Common myeloid progenitor, CD34-positive (primary cell): ENCODE data around the gene IGF2BP2.
A peak's percentile ranks its signal among the peaks of the same experiment; 100 is the strongest.
"Not testable (repeated sequence)": the region's sequence is repeated elsewhere in the genome, so short reads cannot be mapped to it uniquely, and the experiment has no call there.

ENCODE experiments used
- CTCF ChIA-PET: fragments of 350-600 bp; sonication (Branson Sonifier 250); formaldehyde crosslinking; loops from one replicate; lab custom pipeline; 2021; ENCODE audit warnings: antibody characterized with exemption; lab: Charles Lee
- POLR2A ChIA-PET: fragments of 350-600 bp; sonication (Branson Sonifier 250); formaldehyde crosslinking; loops from one replicate; lab custom pipeline; 2021; ENCODE audit warnings: antibody characterized with exemption; lab: Charles Lee
- DNase-seq, 3 donors: peaks; one replicate each; pipeline versions ENCODE4 v3.0.0 to v3.0.0-alpha.2; 2013
- H3K27ac ChIP-seq, 2 experiments: 1 replicate in 1 of 2; 2 replicates in 1 of 2; pipeline ENCODE4 v1.7.0; 2013; ENCODE audit warnings: inconsistent platforms in 2 of 2, low read length in 2 of 2, mild to moderate bottlenecking in 2 of 2, low read depth in 1 of 2, moderate library complexity in 1 of 2; ENCODE audit not compliant: severe bottlenecking in 2 of 2, insufficient read depth in 1 of 2, poor library complexity in 1 of 2
- H3K27me3 ChIP-seq, 5 experiments: replicated peaks in 2 of 5; 1 replicate in 3 of 5; 2 replicates in 2 of 5; pipeline versions ENCODE4 v1.6.1 to v1.7.0; 2013; ENCODE audit warnings: low read length in 4 of 5, mild to moderate bottlenecking in 2 of 5, moderate library complexity in 2 of 5, inconsistent platforms in 1 of 5; ENCODE audit not compliant: insufficient read depth in 5 of 5, control insufficient read depth in 4 of 5
- H3K36me3 ChIP-seq, 4 experiments: 1 replicate in 2 of 4; 2 replicates in 2 of 4; pipeline versions ENCODE4 v1.6.1 to v1.7.0; 2013; ENCODE audit warnings: low read length in 3 of 4, control low read depth in 1 of 4, mild to moderate bottlenecking in 1 of 4; ENCODE audit not compliant: control insufficient read depth in 4 of 4, insufficient read depth in 4 of 4
- H3K4me1 ChIP-seq, 4 experiments: 1 replicate in 3 of 4; 2 replicates in 1 of 4; pipeline versions ENCODE4 v1.6.1 to v1.7.1; 2013; ENCODE audit warnings: low read length in 3 of 4, mild to moderate bottlenecking in 3 of 4, control low read depth in 1 of 4, inconsistent platforms in 1 of 4, moderate library complexity in 1 of 4; ENCODE audit not compliant: control insufficient read depth in 4 of 4, insufficient read depth in 4 of 4; ENCODE audit errors: control extremely low read depth in 1 of 4
- H3K4me3 ChIP-seq, 7 experiments: 1 replicate in 4 of 7; 2 replicates in 3 of 7; pipeline versions ENCODE4 v1.5.1 to v1.7.0; 2013; ENCODE audit warnings: mild to moderate bottlenecking in 7 of 7, low read length in 6 of 7, moderate library complexity in 6 of 7, inconsistent platforms in 2 of 7, low read depth in 2 of 7, control low read depth in 1 of 7; ENCODE audit not compliant: insufficient read depth in 4 of 7, control insufficient read depth in 1 of 7; ENCODE audit errors: extremely low read depth in 1 of 7
- H3K9me3 ChIP-seq, 5 experiments: 1 replicate in 4 of 5; 2 replicates in 1 of 5; pipeline versions ENCODE4 v1.6.1 to v1.7.1; 2013; ENCODE audit warnings: low read length in 4 of 5, mild to moderate bottlenecking in 2 of 5, inconsistent platforms in 1 of 5, low read depth in 1 of 5, moderate library complexity in 1 of 5; ENCODE audit not compliant: control insufficient read depth in 4 of 5, insufficient read depth in 2 of 5; ENCODE audit errors: control extremely low read depth in 1 of 5
- WGBS: methylation state at CpG from one replicate; pipeline ENCODE4 v1.1.5; 2013; ENCODE audit not compliant: insufficient coverage; 5-methylcytosine and 5-hydroxymethylcytosine counted together

Gene IGF2BP2

DNA sequence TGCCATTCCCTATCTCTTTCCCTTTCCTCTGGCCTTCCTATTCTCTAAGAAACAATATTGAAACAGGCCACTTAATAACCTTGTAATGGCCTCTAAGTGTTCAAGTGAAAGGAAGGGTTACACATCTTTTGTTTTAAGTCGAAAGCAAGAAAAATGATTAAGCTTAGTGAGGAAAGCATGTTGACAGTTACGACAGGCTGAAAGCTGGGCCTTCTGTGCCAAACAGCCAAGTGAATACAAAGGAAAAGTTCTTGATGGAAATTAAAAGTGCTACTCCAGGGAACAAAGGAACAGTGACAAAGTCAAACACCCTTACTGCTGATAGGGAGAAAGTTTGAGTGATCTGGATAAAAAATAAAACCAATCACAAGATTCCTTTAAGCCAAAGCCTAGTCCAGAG is 184.5 kb downstream of the IGF2BP2 start:
- H3K36me3 ChIP-seq = peaks cover 0 to 18% (median 5%) of the 10 kb centered on the region in 4 experiments

DNA sequence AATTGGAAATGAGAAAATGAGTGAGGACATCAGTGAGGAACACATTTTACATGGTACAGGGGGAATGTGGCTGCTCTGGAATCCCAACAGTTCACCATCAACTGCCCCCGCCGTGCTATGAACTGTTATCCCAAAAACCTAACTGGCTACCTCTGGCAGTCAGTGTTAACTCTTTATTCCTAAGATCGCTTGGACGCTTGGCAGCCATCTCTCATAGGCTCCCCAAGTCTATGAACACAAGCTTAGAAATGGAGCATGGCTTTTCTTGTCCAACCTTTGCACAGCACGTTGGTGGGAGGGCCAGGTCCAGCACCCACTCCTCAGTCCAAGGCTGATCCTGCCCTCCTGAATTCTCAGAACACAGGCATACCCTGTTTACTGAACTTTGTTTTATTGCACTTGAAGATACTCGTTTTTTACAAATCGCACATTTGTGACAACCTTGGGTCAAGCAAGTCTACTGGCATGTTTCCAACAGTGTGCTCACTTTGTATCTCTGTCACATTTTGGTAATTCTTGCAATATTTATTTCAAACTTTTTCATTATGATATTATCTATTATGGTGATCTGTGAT is 185.1 kb downstream of the IGF2BP2 start:
- CTCF ChIA-PET = interaction anchor here (0.8 kb wide), 1 partner anchor 17 kb away, joined by 3 read pairs; no protein-coding TSS in a partner anchor
- POLR2A ChIA-PET = no interaction called here
- no peak for DNase-seq
- H3K27ac ChIP-seq = no peak overlapping the region
- H3K4me3 ChIP-seq = no peak overlapping the region
- H3K27me3 ChIP-seq = no peaks in the 10 kb centered on the region
- WGBS = 95% methylated on average over 7 of the region's 7 CpGs
- no peaks in the 10 kb centered on the region for H3K4me1 ChIP-seq
- peaks cover 0 to 12% (median 4%) of the 10 kb centered on the region in 4 experiments for H3K36me3 ChIP-seq
- H3K9me3 ChIP-seq = no peaks in the 10 kb centered on the region

More for the DNA sequence above, 184.5 kb downstream of the IGF2BP2 start:
- POLR2A ChIA-PET = no interaction called here
- WGBS = 100% methylated on average over 2 of the region's 2 CpGs
- no peak for DNase-seq
- CTCF ChIA-PET = interaction anchor here (0.9 kb wide), 1 partner anchor 135 kb away, joined by 3 read pairs; no protein-coding TSS in a partner anchor
- Histone ChIP-seq H3K4me1 (no peaks in the 10 kb centered on the region), H3K27me3 (no peaks in the 10 kb centered on the region), H3K4me3 (no peak overlapping the region), H3K9me3 (no peaks in the 10 kb centered on the region), H3K27ac (no peak overlapping the region)

DNA sequence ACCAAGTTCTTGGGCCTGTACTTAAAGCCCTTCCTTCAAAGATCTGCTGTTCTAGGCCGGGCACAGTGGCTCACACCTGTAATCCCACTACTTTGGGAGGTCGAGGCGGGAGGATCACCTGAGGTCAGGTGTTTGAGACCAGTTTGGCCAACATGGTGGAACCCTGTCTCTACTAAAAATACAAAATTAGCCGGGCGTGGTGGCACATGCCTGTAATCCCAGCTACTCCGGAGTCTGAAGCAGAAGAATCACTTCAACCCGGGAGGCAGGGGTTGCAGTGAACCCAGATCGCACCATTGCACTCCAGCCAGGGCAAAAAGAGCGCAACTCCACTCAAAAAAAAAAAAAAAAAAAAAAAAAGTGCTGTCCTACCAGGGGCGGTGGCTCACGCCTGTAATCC is 186.2 kb downstream of the IGF2BP2 start:
- H3K27ac ChIP-seq, POLR2A ChIA-PET, H3K4me1 ChIP-seq, H3K4me3 ChIP-seq, DNase-seq, CTCF ChIA-PET, H3K27me3 ChIP-seq, H3K9me3 ChIP-seq: not testable (repeated sequence)
- 98% methylated on average over 6 of the region's 11 CpGs for WGBS
- H3K36me3 ChIP-seq = peaks cover 0 to 10% (median 4%) of the 10 kb centered on the region in 4 experiments

DNA sequence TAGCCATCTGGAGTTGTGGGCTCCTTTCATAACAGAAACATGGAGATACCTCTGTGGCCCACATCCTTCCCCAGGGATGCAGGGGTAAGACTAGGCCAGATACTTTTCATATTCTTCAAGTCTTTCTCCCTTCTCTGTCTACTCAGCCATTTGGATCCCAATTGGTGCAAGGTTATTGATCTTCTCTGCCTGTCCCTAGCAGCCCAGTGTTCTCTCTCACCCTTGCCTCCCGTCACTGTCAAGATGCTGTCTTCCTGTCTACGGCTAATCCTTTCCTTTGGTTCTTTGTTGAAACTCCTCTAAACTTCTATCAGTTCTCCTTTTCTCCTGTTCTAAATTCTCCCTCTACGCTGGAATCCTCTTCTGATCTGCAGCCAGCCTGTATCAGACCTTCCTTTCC is 187.5 kb downstream of the IGF2BP2 start:
- no peaks in the 10 kb centered on the region for H3K27me3 ChIP-seq
- H3K36me3 ChIP-seq = peaks cover 0 to 4% (median 0%) of the 10 kb centered on the region in 4 experiments
- H3K4me3 ChIP-seq = no peak overlapping the region
- WGBS = 88% methylated on average over 2 of the region's 3 CpGs
- H3K4me1 ChIP-seq = no peaks in the 10 kb centered on the region
- no peaks in the 10 kb centered on the region for H3K9me3 ChIP-seq
- CTCF ChIA-PET = interaction anchor here (1.2 kb wide), 1 partner anchor 23 kb away, joined by 5 read pairs; no protein-coding TSS in a partner anchor
- no peak for DNase-seq
- POLR2A ChIA-PET = no interaction called here
- H3K27ac ChIP-seq = no peak overlapping the region

DNA sequence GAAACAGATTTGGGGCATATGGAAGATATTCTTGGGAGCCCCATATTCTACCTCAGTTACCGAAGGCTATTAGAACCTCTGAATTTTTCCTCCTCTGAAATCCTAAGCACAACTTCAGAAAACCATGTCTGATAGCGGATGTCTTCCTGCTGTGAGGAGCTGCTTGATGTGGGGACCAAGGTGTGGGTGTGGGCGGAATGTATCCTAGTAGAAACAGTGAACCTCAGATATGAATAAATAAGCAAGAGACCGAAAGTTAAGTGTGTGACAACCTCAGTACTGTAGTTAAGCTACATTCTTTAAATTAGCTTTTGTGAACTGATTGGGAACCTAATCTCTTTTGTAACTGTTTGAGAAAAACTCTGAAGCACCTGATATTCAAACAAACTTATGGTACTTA is 191.8 kb downstream of the IGF2BP2 start:
- Histone ChIP-seq H3K9me3 (no peaks in the 10 kb centered on the region), H3K27ac (no peak overlapping the region), H3K4me3 (no peak overlapping the region), H3K4me1 (peaks cover 0 to 9% (median 3%) of the 10 kb centered on the region in 4 experiments), H3K36me3 (peaks cover 3 to 19% (median 10%) of the 10 kb centered on the region in 4 experiments), H3K27me3 (no peaks in the 10 kb centered on the region)
- ChIA-PET POLR2A (no interaction called here), CTCF (interaction anchor here (1.0 kb wide), 1 partner anchor 27 kb away, joined by 3 read pairs; no protein-coding TSS in a partner anchor)
- DNase-seq = no peak
- WGBS = 100% methylated on average over 2 of the region's 4 CpGs

DNA sequence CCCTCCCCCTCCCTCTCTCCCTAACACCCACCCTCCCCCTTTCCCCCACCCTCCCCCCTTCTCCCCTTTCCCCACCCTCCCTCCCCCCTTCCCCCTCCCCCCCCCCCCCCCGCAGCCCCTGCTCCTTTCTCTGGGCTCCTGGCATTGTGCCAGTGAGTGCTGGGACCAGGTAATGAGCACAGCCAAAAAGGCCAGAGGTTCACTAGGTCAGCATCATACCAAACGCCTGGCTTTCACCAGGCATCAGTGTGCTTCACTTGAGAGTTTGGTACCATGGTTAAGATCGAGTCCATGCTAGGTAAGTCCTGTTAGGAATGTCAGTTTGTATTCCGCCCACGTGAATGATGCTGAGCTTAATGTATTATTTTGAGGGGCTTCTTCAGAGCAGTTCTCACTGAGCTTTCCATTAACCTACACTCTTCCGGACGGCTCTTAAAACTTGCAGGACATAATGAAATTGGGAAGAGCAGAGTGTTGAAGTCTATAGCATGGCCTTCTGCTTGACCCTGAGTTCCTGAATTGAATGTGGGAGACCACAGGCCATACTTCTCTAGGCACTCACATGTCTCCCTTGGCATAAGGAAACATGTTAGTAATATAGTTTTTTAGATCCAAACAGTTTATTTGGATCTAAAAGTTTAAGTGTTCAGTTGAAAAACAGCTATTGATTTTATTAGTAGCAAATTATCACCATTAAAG is 193.2 kb downstream of the IGF2BP2 start:
- Histone ChIP-seq H3K27ac (no peak overlapping the region), H3K4me1 (peaks cover 0 to 9% (median 3%) of the 10 kb centered on the region in 4 experiments), H3K27me3 (no peaks in the 10 kb centered on the region), H3K9me3 (no peaks in the 10 kb centered on the region), H3K4me3 (no peak overlapping the region), H3K36me3 (peaks cover 3 to 23% (median 15%) of the 10 kb centered on the region in 4 experiments)
- ChIA-PET POLR2A (no interaction called here), CTCF (interaction anchor here (1.4 kb wide), 1 partner anchor 29 kb away, joined by 4 read pairs; no protein-coding TSS in a partner anchor)
- peak in 2 of 3 donors; percentile 23 to 28 for DNase-seq
- WGBS = 94% methylated on average over 6 of the region's 7 CpGs

DNA sequence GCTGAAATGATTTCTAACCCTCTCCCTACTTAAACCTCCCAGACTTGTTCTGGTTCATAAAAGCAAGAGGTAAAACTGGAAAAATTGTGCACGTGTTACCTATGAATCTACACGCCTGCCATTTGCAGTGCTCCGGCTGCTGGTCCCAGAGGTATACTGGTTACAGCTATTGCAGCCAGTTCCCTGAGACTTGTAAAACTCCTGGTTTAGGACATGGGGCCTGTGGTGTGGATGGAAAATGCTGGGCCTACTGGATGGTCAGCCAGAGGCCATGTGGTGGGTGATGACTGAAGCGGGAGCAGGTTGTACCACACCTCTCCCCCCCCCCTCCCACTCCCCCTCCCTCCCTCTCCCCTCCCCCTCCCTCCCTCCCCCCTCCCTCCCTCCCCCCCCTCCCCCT is 193.7 kb downstream of the IGF2BP2 start:
- peaks cover 4 to 26% (median 15%) of the 10 kb centered on the region in 4 experiments for H3K36me3 ChIP-seq
- 95% methylated on average over 3 of the region's 4 CpGs for WGBS
- H3K4me1 ChIP-seq = peaks cover 0 to 9% (median 3%) of the 10 kb centered on the region in 4 experiments
- DNase-seq = no peak
- no peaks in the 10 kb centered on the region for H3K27me3 ChIP-seq
- CTCF ChIA-PET = interaction anchor here (1.4 kb wide), 1 partner anchor 29 kb away, joined by 4 read pairs; no protein-coding TSS in a partner anchor
- POLR2A ChIA-PET = no interaction called here
- no peak overlapping the region for H3K27ac ChIP-seq
- no peaks in the 10 kb centered on the region for H3K9me3 ChIP-seq
- H3K4me3 ChIP-seq = no peak overlapping the region
